ENCODE data around the gene TRA2B. TPM values are rescaled to one million over a fixed set of nuclear protein-coding genes. Genes with fewer than 3 reads are reported as not detected.

TRA2B gene
- total RNA-seq, 1 experiment from 2014 or later: 238 TPM

GRCh38 chr3:185968168-185968567 lies 30.4 kb upstream of the TRA2B start:
- no peak overlapping the region for H3K4me3 Mint-ChIP-seq (ENCODE audit: low read depth, unreplicated experiment)
- no TSS peak for BruUV-seq (replicated peaks)
- intact Hi-C loops (cut with micrococcal nuclease; ENCODE audit: unreplicated experiment): no loop called here
- DNase-seq: no peak
- H3K27ac Mint-ChIP-seq (ENCODE audit: unreplicated experiment): no peak overlapping the region
- H3K4me1 Mint-ChIP-seq (ENCODE audit: low read depth, unreplicated experiment): no peaks in the 10 kb centered on the region
- TF ChIP-seq CTCF (IDR thresholded peaks at IDR 0.05; ENCODE audit: unreplicated experiment): no peak
- peaks cover 5% of the 10 kb centered on the region for H3K36me3 Mint-ChIP-seq (ENCODE audit: insufficient read depth, unreplicated experiment)
- no peaks in the 10 kb centered on the region for H3K27me3 Mint-ChIP-seq (ENCODE audit: unreplicated experiment)
- no peaks in the 10 kb centered on the region for H3K9me3 Mint-ChIP-seq (ENCODE audit: low read depth, unreplicated experiment)
- CTCF ChIA-PET: interaction anchor here (1.0 to 2.2 kb wide), 2 partner anchors 8 to 25 kb away, joined by 11 to 12 read pairs; no protein-coding TSS in a partner anchor

GRCh38 chr3:185966655-185967054 lies 28.8 kb upstream of the TRA2B start:
- Mint-ChIP-seq H3K36me3 (ENCODE audit: insufficient read depth, unreplicated experiment) (no peaks in the 10 kb centered on the region), H3K27ac (ENCODE audit: unreplicated experiment) (no peak overlapping the region), H3K4me1 (ENCODE audit: low read depth, unreplicated experiment) (no peaks in the 10 kb centered on the region), H3K27me3 (ENCODE audit: unreplicated experiment) (no peaks in the 10 kb centered on the region), H3K9me3 (ENCODE audit: low read depth, unreplicated experiment) (no peaks in the 10 kb centered on the region), H3K4me3 (ENCODE audit: low read depth, unreplicated experiment) (no peak overlapping the region)
- DNase-seq: no peak
- intact Hi-C loops (cut with micrococcal nuclease; ENCODE audit: unreplicated experiment): no loop called here
- no peak for TF ChIP-seq CTCF (IDR thresholded peaks at IDR 0.05; ENCODE audit: unreplicated experiment)
- BruUV-seq (replicated peaks): no TSS peak
- CTCF ChIA-PET: interaction anchor here (1.4 kb wide), 1 partner anchor 23 kb away, joined by 3 read pairs; no protein-coding TSS in a partner anchor

GRCh38 chr3:185965496-185965895 lies 27.7 kb upstream of the TRA2B start:
- no peaks in the 10 kb centered on the region for H3K9me3 Mint-ChIP-seq (ENCODE audit: low read depth, unreplicated experiment)
- no TSS peak for BruUV-seq (replicated peaks)
- no peak for DNase-seq
- no peaks in the 10 kb centered on the region for H3K36me3 Mint-ChIP-seq (ENCODE audit: insufficient read depth, unreplicated experiment)
- CTCF ChIA-PET: interaction anchor here (1.4 kb wide), 1 partner anchor 22 kb away, joined by 3 read pairs; no protein-coding TSS in a partner anchor
- no peak overlapping the region for H3K4me3 Mint-ChIP-seq (ENCODE audit: low read depth, unreplicated experiment)
- TF ChIP-seq CTCF (IDR thresholded peaks at IDR 0.05; ENCODE audit: unreplicated experiment): no peak
- no peak overlapping the region for H3K27ac Mint-ChIP-seq (ENCODE audit: unreplicated experiment)
- no peaks in the 10 kb centered on the region for H3K4me1 Mint-ChIP-seq (ENCODE audit: low read depth, unreplicated experiment)
- intact Hi-C loops (cut with micrococcal nuclease; ENCODE audit: unreplicated experiment): no loop called here
- no peaks in the 10 kb centered on the region for H3K27me3 Mint-ChIP-seq (ENCODE audit: unreplicated experiment)

GRCh38 chr3:185961675-185962232 lies 23.9 kb upstream of the TRA2B start:
- Mint-ChIP-seq H3K9me3 (ENCODE audit: low read depth, unreplicated experiment) (peaks cover 2% of the 10 kb centered on the region), H3K4me3 (ENCODE audit: low read depth, unreplicated experiment) (no peak overlapping the region), H3K4me1 (ENCODE audit: low read depth, unreplicated experiment) (peaks cover 10% of the 10 kb centered on the region), H3K27ac (ENCODE audit: unreplicated experiment) (no peak overlapping the region), H3K27me3 (ENCODE audit: unreplicated experiment) (no peaks in the 10 kb centered on the region), H3K36me3 (ENCODE audit: insufficient read depth, unreplicated experiment) (no peaks in the 10 kb centered on the region)
- no peak for DNase-seq
- intact Hi-C loops (cut with micrococcal nuclease; ENCODE audit: unreplicated experiment): no loop called here
- BruUV-seq (replicated peaks): no TSS peak
- no peak for TF ChIP-seq CTCF (IDR thresholded peaks at IDR 0.05; ENCODE audit: unreplicated experiment)
- CTCF ChIA-PET: interaction anchor here (1.6 kb wide), 1 partner anchor 18 kb away, joined by 5 read pairs; no protein-coding TSS in a partner anchor

Measured in Calu3 (cell line).